ENCODE data around the gene MAP7.

DNA sequence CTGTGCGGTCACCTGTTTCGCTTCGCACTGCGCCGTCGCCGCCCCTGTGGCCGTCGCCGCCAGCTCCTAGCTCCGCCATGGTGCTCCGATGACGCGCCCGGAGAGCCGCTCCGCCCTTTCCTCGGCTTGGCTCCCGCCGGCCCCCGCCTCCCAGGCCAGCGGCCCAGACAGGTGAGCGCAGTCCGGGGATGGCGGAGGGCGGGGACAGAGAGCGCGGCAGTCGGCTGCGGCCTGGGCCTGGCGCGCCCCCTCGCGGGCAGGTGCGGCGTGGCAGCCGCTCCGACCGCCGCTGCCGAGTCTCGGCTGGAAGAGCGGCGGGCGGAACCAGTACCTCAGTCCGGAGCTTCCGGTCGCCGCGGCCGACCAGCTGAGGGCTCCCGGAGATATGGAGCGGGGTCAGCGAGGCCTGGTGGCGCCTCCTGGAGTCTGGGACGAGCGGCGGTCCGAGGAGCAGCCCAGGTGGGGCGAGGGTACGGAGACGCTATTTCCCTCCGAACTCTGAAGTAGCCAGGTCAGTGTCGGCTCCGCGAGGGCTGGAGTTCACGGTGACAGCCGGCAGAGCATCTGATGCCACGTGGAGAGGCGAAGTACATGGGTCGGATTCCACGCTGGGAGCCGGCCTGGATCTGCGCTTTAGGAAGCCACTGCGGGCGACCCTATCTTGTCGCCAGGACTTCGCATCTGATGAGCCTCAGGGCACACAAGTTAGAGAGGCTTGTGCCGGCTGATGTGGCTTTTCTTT, at the start of gene MAP7:
- TF ChIP-seq NFE2L1 (tag; IDR thresholded peaks at IDR 0.05; ENCODE audit: borderline replicate concordance, low read depth) = no peak
- no peak for TF ChIP-seq CBX5 (IDR thresholded peaks at IDR 0.05; ENCODE audit: borderline replicate concordance, low read depth)
- TF ChIP-seq ZNF561 (CRISPR knock-in tag; conservative IDR thresholded peaks at IDR 0.05) = no peak
- TF ChIP-seq SMAD2 (IDR thresholded peaks at IDR 0.05; ENCODE audit: low read depth, low read length) = no peak
